Measurements from ENCODE around the gene MARCHF9. TPM values are rescaled to one million over a fixed set of nuclear protein-coding genes. Genes with fewer than 3 reads are reported as not detected.
"Not testable (repeated sequence)": the region's sequence is repeated elsewhere in the genome, so short reads cannot be mapped to it uniquely, and the experiment has no call there.

Gene MARCHF9
- total RNA-seq, 1 experiment from 2014 or later: 18.9 TPM

- Histone ChIP-seq H3K4me1 (replicated peaks; ENCODE audit: insufficient read depth) (peaks cover 8% of the 10 kb centered on the region; the same call in 1 of the 2 replicates), H3K9me2 (ENCODE audit: insufficient read depth) (no peaks in the 10 kb centered on the region), H3K4me3 (peak within 1 kb of the TSS; percentile 68), H4K20me1 (ENCODE audit: insufficient read depth) (no peaks in the 10 kb centered on the region; the same call in 1 of the 2 replicates), H2AFZ (peak within 1 kb of the TSS; percentile 94), H3K9me3 (ENCODE audit: insufficient read depth, low read depth) (no peaks in the 10 kb centered on the region), H3K27me3 (ENCODE audit: insufficient read depth, low read depth) (no peaks in the 10 kb centered on the region), H3K36me3 (ENCODE audit: low read depth) (no peaks in the 10 kb centered on the region), H3K79me2 (ENCODE audit: low read depth) (peaks cover 19% of the 10 kb centered on the region), H3K4me2 (peak within 1 kb of the TSS; percentile 84), H3F3A (ENCODE audit: insufficient read depth, low read depth) (peaks cover 7% of the 10 kb centered on the region; the same call in 1 of the 2 replicates), H3K27ac (peak within 1 kb of the TSS; percentile 75)
- CTCF ChIA-PET: interaction anchor here (0.7 to 0.9 kb wide), 2 partner anchors 15 to 123 kb away, joined by 3 to 4 read pairs; no protein-coding TSS in a partner anchor
- peak; percentile 89 to 91 for DNase-seq
- intact Hi-C loops (cut with micrococcal nuclease; ENCODE audit: unreplicated experiment): loop anchor here (2.0 kb wide), 1 partner anchor 17 kb away; the partner anchor contains the start of gene MARCHF9
- POLR2A ChIA-PET (ENCODE audit: unreplicated experiment): interaction anchor here (0.5 to 0.6 kb wide), 3 partner anchors 12 to 252 kb away, joined by 3 to 13 read pairs (median 4); no protein-coding TSS in a partner anchor
- TF ChIP-seq CTCF (conservative IDR thresholded peaks at IDR 0.05): no peak
- no peak for TF ChIP-seq EZH2 (IDR thresholded peaks at IDR 0.05; ENCODE audit: low read depth)
- BruUV-seq (replicated peaks): no TSS peak
Measured at GRCh38 chr12:57771873-57772428, 17.0 kb downstream of the MARCHF9 start, which contains the start of gene METTL1. Gene METTL1 (minus strand): TSS chr12:57772105. CDS start chr12:57772083, 22 bp downstream.

GRCh38 chr12:57772429-57773322 lies 17.8 kb downstream of the MARCHF9 start, which contains the start of gene EEF1AKMT3:
Gene EEF1AKMT3 (plus strand): TSS chr12:57772614. CDS start chr12:57772725, 111 bp downstream.
- POLR2A ChIA-PET (ENCODE audit: unreplicated experiment): interaction anchor here (0.5 to 0.6 kb wide), 4 partner anchors 11 to 253 kb away, joined by 3 to 13 read pairs (median 4); no protein-coding TSS in a partner anchor
- peak within 1 kb of the TSS; percentile 84 for H3K4me2 ChIP-seq
- H3K9me2 ChIP-seq (ENCODE audit: insufficient read depth): no peaks in the 10 kb centered on the region
- H3K9me3 ChIP-seq (ENCODE audit: insufficient read depth, low read depth): no peaks in the 10 kb centered on the region
- peak within 1 kb of the TSS; percentile 68 for H3K4me3 ChIP-seq
- CTCF ChIA-PET: interaction anchor here (0.7 to 0.9 kb wide), 2 partner anchors 16 to 123 kb away, joined by 3 to 4 read pairs; no protein-coding TSS in a partner anchor
- BruUV-seq (replicated peaks): no TSS peak
- intact Hi-C loops (cut with micrococcal nuclease; ENCODE audit: unreplicated experiment): loop anchor here (2.0 kb wide), 1 partner anchor 18 kb away; the partner anchor contains the start of gene MARCHF9
- peak within 1 kb of the TSS; percentile 94 for H2AFZ ChIP-seq
- H3K4me1 ChIP-seq (replicated peaks; ENCODE audit: insufficient read depth): peaks cover 8% of the 10 kb centered on the region; the same call in 1 of the 2 replicates
- no peaks in the 10 kb centered on the region for H3K27me3 ChIP-seq (ENCODE audit: insufficient read depth, low read depth)
- H3K79me2 ChIP-seq (ENCODE audit: low read depth): peaks cover 19% of the 10 kb centered on the region
- TF ChIP-seq EZH2 (IDR thresholded peaks at IDR 0.05; ENCODE audit: low read depth) (no peak), CTCF (conservative IDR thresholded peaks at IDR 0.05) (no peak)
- peaks cover 3% of the 10 kb centered on the region; the same call in 1 of the 2 replicates for H3F3A ChIP-seq (ENCODE audit: insufficient read depth, low read depth)
- no peaks in the 10 kb centered on the region; the same call in 1 of the 2 replicates for H4K20me1 ChIP-seq (ENCODE audit: insufficient read depth)
- H3K36me3 ChIP-seq (ENCODE audit: low read depth): no peaks in the 10 kb centered on the region
- peak within 1 kb of the TSS; percentile 75 for H3K27ac ChIP-seq
- DNase-seq: no peak

GRCh38 chr12:57774634-57775033 lies 19.7 kb downstream of the MARCHF9 start:
- H3K36me3 ChIP-seq (ENCODE audit: low read depth); H3K4me1 ChIP-seq (replicated peaks; ENCODE audit: insufficient read depth); H3K27ac ChIP-seq; H3K9me2 ChIP-seq (ENCODE audit: insufficient read depth); intact Hi-C loops (cut with micrococcal nuclease; ENCODE audit: unreplicated experiment); H3K27me3 ChIP-seq (ENCODE audit: insufficient read depth, low read depth); H3F3A ChIP-seq (ENCODE audit: insufficient read depth, low read depth); H3K4me2 ChIP-seq; H3K9me3 ChIP-seq (ENCODE audit: insufficient read depth, low read depth); BruUV-seq (replicated peaks); H4K20me1 ChIP-seq (ENCODE audit: insufficient read depth); DNase-seq; H3K4me3 ChIP-seq; H2AFZ ChIP-seq: not testable (repeated sequence)
- peaks cover 19% of the 10 kb centered on the region for H3K79me2 ChIP-seq (ENCODE audit: low read depth)
- POLR2A ChIA-PET (ENCODE audit: unreplicated experiment): interaction anchor here (0.5 kb wide), 1 partner anchor 15 kb away, joined by 3 read pairs; no protein-coding TSS in a partner anchor
- CTCF ChIA-PET: interaction anchor here (0.5 to 0.7 kb wide), 2 partner anchors 93 to 317 kb away, joined by 3 to 4 read pairs; no protein-coding TSS in a partner anchor
